A673 (cell line): ENCODE measurements around the gene KNDC1.

ENCODE experiments used
- EZH2 ChIP-seq: fragments of 200-600 bp; sonication (generic); IDR thresholded peaks from 2 replicates; pipeline ENCODE4 v1.6.1; 2017; ENCODE audit warnings: borderline replicate concordance, low read depth, mild to moderate bottlenecking, mixed read lengths, antibody characterized with exemption, low read length; ENCODE audit not compliant: poor library complexity, severe bottlenecking
- TF ChIP-seq, protein P1 (sequence below): fragments of 300-800, 200-600 bp; sonication (generic); conservative IDR thresholded peaks from 2 replicates; pipeline ENCODE4 v1.5.1; 2017; ENCODE audit warnings: low read depth, mild to moderate bottlenecking, antibody characterized with exemption, low read length, moderate library complexity, mixed read lengths

DNA sequence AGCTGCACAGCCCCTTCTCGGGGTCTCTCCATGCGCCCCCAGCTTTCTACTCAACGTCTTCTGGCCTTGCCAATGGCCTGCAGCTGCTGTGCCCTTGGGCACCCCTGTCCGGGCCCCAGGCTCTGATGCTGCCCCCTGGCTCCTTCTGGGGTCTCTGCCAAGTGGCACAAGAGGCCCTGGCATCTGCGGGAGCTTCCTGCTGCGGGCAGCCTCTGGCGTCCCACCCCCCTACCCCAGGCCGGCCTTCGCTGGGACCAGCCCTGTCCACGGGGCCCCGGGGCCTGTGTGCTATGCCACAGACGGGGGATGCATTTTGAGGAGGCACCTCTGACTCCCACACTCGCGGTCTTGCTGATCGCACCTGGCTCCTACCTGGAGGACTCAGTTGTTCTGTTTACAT is 80.0 kb downstream of the KNDC1 start:
- TF ChIP-seq, protein P1, sequence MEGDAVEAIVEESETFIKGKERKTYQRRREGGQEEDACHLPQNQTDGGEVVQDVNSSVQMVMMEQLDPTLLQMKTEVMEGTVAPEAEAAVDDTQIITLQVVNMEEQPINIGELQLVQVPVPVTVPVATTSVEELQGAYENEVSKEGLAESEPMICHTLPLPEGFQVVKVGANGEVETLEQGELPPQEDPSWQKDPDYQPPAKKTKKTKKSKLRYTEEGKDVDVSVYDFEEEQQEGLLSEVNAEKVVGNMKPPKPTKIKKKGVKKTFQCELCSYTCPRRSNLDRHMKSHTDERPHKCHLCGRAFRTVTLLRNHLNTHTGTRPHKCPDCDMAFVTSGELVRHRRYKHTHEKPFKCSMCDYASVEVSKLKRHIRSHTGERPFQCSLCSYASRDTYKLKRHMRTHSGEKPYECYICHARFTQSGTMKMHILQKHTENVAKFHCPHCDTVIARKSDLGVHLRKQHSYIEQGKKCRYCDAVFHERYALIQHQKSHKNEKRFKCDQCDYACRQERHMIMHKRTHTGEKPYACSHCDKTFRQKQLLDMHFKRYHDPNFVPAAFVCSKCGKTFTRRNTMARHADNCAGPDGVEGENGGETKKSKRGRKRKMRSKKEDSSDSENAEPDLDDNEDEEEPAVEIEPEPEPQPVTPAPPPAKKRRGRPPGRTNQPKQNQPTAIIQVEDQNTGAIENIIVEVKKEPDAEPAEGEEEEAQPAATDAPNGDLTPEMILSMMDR = no peak
- TF ChIP-seq EZH2 = no peak
